KG1 (cell line): ENCODE measurements around the gene ATP2C1.

ENCODE experiments used
- DNase-seq: peaks from one replicate; lab custom pipeline; 2025; lab: John Stamatoyannopoulos, UW

The ATP2C1 gene

DNA sequence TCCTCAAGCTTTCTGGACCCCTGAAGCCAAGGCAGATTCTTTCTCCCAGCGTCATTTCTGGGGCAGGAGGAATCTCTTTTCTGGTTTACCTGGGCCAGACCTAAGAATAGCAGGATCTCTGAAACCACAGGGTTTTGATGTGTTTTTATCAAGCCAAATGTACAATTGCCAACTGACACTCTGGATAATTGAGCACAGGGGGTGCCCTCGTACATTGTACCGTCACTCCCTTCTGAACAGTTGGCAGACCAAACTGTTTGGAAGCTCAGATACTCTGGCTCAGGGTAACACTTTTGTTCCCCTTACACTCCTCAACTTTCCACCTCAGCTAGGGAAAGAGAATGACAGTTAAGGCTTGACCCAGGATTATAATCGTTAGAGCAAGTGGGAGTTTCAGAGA is 82.8 kb downstream of the ATP2C1 start:
- no peak for DNase-seq

DNA sequence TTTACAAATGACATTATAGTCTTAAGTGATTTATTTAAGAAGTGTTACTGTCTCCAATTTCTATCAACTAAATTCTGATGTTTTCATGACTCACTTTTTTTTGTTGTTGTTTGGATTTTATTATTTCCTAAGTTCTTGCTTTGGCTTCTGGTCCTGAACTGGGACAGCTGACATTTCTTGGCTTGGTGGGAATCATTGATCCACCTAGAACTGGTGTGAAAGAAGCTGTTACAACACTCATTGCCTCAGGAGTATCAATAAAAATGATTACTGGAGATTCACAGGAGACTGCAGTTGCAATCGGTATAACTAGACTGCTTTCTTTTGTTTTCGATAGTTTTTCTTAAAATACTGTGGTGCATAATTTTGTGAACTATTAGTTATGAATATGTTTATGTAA is 85.2 kb downstream of the ATP2C1 start:
- DNase-seq: no peak

DNA sequence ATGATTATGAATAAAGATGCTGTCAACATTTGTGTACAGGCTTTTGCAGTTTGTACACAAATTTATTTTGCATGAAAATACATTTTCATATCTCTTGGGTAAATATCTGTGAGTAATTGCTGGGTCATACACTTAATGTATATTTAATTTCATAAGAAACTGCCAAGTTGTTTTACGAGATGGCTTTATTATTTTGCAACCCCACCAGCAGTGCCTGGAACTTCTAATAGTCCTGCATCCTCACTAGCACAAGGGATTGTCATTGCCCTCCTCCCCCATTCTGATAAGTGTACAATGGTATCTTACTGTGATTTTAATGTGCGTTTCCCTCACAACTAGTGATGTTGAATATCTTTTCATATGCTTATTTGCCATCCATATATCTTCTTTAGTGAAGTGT is 87.6 kb downstream of the ATP2C1 start:
- no peak for DNase-seq

DNA sequence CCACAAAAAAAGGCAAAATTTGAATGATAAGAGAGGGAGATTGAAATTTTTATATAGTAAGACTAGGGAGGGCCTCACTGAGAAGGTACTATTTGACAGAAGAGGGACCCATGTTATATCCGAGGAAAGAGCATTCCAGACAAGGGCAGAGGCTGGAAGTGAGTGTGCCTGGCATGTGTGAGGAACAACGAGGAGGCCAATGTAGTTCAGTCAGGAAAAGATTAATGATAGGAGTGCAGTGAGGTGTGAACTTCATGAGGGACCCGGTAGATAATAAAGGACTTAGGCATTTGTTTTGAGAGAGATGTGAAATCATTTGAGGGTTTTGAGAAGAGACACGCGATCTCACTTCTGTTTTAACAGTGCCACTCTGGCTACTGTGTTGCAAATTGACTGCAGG is 96.4 kb downstream of the ATP2C1 start:
- DNase-seq: no peak

DNA sequence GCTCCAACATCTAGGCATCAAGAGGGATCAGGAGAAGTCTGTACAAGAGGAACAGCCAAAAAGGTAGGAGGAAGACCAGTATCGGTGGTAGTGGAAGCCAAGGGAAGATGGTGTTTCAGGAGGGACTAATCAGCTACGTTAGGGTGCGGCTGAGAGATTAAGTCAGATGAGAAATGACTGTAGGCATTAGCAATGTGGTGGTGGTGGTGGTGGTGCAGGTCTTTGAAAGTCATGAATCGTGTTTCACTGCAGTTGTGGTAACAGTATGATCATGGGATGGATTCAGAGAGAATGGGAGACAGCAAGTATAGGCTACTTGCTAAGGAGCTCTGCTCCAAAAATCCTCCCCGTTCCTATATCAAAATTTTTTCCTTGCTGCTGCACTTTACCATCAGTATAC is 97.2 kb downstream of the ATP2C1 start:
- no peak for DNase-seq

DNA sequence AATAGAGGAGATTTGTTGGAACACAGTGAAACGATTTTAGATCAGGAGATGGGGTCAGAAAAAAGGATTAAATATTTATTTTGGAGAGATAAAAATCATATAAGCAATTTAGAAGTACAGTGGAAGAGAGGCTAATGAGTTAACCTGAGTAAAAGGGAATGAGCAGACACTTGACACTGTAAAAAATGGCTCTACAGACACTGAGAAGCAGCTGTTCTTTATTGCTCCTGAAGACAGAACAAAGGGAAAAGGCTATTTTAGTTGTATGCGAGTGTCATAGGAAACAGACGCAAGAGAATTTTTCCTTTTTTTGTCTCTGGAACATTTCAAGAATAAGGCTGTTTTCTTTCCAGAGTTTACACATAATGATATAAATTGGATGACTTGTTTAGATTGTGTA is 98.5 kb downstream of the ATP2C1 start:
- no peak for DNase-seq

DNA sequence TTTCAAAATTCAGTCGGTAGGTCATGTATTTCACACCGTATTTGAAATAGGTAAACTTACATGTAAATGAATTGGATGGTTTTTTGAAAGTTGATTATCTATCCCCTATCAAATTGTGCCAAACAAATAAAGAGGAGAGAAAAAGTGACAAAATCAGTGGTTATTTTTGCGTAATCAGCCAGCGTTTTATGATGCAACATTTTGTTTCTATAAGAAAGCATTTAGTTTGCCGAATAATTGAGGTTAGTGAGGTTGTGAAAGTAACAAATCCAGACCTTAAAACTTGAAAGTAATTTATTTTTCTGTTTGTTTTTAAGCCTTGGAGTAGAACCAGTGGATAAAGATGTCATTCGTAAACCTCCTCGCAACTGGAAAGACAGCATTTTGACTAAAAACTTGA is 103.4 kb downstream of the ATP2C1 start:
- DNase-seq: no peak

DNA sequence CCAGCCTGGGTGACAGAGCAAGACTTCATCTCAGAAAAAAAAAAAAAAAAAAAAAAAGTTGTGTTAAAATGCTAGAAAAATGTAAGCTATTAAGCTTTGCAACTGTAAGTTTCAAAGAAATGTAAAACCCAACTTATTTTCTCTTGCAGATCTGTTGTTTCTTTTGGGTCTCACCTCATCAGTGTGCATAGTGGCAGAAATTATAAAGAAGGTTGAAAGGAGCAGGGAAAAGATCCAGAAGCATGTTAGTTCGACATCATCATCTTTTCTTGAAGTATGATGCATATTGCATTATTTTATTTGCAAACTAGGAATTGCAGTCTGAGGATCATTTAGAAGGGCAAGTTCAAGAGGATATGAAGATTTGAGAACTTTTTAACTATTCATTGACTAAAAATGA is 107.2 kb downstream of the ATP2C1 start:
- DNase-seq: no peak

DNA sequence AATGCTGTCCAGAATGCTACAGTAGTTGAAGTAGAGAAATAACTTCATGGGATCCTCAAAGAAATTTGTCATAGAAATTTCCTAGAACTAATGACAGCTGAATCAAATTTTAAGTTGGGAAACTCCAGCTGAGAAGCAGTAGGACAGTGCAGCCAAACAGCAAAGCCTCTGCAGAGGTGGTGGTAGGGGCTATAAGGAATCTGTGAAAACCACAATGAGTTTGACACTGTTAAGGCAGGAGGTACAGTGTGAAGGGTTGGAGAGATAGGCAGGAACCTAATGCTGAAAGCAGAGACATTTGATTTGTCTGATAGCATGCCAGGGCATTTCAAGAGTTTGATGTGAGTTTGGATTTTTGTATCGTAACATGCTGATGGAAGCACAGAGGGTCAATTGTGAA is 110.7 kb downstream of the ATP2C1 start:
- DNase-seq: no peak

DNA sequence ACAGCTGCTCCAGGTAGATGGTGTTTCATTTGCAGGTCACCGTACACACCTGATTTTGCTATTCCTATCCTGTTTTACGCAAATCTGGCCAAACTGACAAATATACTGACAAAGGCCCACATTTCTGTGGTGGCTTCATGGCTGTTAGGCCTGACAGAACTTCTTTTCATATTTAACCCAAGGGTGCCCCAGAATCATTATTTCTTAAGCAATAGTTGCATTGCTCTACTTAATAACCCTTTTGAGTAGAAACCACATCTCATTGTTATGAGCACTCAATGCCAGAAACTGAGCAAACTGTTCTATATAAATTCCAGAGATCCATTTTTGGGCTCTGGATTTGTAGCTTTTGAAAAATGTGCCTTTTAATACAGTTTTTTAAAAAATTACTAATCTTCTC is 113.4 kb downstream of the ATP2C1 start:
- DNase-seq: no peak

DNA sequence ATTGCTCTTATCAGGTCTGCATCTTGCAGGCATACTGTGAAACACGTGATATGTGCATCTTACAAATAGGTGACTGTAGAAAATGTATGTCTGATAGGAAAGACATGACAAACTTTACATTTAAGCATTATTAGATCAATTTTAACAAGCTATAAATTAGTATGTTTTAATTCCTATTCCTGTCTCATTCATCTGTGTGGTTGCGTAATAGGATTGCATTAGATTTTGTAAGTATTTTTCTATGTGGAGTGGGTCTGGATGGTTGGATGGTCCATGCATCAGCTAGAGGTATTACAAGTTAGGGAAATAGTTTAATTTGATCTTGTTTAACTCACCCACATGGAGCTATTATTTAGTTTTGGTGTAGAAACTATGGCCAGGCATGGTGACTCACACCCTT is 113.9 kb downstream of the ATP2C1 start:
- no peak for DNase-seq

DNA sequence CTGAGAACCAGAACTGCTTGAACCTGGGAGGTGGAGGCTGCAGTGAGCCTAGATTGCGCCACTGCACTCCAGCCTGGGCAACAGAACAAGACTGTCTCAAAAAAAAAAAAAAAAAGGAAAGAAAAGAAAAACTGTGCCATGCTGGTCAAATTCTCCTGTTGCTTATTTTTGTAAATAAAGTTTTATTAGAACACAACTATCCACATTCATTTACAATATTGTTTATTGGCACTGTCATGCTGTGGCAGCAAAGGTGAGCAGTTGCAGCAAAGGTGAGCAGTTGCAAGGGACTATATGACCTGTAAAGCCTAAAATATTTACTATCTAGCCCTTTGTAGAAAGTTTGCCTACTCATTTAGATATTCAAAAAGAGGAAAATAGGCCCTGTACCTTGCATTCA is 114.4 kb downstream of the ATP2C1 start:
- no peak for DNase-seq

DNA sequence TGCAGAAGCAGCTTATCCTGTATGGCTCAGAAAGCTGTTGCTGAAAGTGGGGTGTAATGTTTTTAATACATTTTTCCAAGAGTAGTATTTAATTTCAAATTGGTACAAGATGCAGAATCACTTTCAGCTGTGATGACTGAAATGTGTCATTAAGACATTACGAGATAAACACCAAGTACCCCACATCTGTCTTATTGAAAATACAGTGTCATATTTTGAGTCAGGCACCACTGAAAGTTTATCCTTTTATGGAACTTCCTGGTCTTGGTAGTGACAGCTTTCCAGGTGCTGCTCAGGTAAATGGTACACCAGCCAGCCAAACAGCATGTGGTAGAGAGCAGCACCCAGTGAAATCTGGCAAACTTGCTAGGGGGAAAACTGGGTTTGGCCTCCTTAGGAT is 115.8 kb downstream of the ATP2C1 start:
- no peak for DNase-seq

DNA sequence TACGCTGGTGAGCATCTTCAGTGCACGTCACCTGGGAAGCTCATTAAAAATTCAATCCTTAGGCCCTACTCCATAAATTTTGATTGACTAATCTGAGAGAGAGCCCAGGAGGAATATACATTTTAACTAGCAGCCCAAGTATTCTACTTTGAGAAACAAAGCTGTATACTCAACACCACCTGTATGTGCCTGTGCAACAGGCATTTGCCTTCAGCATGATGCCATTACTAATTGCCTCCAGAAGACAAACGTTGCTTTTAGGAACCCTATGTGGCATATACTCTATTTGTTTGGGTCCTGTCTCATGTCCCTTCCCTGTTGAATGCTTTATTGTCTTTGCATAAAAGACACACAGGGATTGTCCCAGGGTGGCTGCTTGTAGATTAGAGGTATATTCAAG is 125.1 kb downstream of the ATP2C1 start:
- no peak for DNase-seq

DNA sequence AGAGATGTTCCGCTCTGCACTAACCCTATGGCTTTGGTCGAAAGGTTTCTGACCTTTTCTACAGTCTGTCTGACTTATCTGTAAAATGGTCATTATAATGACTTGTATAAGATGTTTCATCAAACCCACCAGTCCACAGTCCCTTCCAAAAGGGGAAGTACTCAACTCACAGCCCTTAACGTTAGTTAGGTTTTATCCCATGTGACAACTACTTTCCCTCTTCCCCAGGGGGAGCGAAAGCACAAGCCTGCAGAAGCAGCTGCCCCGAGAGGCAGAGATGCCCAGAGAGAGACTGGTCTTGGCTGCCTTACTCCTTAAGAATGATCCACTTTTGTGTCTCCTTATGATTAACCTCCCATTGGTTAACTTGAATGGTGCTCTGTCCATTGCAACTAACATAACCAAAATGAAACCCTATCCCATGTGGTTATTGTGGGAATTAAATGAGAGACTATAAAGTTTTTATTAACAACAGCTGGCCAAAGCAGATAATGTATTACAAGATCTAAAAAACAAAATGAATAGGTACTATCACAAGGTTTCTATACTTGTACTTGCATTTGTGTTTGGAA is 126.3 kb downstream of the ATP2C1 start:
- DNase-seq: peak; percentile 14

DNA sequence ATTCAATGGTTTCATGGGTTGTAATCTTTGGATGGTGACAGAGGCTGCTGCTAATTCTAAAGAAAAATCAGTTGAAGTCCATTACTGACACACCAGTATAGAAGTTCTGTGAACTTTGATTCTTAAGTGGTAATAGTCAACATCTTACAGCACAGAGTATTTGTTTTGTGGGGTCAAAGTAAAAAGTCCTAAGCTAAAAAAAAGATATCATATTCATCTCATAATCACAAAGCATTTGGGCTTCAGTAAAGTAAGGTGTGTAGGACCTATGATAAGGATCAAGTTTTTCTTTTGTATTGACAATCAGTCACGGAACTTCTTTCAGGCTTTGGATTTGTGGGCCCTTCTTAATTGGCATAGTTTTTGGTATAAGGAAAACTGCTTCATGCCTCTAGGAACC is 131.7 kb downstream of the ATP2C1 start:
- no peak for DNase-seq

DNA sequence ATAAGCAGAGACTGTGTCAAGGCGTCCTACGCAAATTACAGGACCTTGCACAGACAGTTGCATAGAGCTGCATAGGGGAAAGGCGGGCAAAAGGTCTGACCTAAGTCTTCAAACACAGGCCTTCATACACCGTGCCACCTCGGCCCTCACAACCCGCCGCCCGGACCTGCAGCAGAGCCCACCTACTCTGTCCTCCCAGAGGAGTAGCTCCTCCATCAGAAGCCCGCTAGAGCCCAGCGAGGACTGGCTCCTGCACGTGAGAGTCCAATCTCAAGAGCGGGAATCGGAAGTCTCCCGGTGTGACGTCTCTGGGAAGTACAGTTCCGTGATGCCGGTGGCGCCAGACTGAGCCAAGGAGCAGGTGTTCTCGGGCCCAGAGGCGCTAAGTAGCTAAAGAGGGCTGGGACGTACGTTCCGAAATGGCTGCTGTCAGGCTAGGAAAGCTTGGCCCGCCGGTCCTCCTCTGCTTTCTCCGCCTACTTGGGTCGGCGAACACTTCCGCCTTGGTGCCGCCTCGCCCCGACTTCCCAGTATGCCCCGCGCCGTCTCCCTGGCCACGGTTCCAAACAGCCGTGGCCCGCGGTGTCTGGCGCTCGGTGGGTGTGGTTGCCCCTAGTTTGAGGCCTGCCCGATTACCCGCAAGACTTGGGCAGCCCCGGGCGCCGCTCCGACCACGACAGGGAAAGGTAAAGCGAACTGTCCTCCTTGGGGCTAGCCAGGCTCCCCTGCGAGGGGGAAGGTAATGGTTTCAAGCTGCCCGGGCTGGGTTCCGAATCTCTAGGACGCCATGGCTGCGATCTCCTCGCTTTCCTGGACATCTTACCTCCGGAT is 132.7 kb downstream of the ATP2C1 start, which contains the start of the genes ASTE1 and NEK11:
Gene ASTE1 (minus strand): TSS at position 505 of the 831 bp plus-strand sequence. CDS start 1,519 bp downstream, outside the sequence.
Gene NEK11 (plus strand): TSS at position 557 of the 831 bp plus-strand sequence. CDS start 2,832 bp downstream, outside the sequence.
- DNase-seq: peak; percentile 62

DNA sequence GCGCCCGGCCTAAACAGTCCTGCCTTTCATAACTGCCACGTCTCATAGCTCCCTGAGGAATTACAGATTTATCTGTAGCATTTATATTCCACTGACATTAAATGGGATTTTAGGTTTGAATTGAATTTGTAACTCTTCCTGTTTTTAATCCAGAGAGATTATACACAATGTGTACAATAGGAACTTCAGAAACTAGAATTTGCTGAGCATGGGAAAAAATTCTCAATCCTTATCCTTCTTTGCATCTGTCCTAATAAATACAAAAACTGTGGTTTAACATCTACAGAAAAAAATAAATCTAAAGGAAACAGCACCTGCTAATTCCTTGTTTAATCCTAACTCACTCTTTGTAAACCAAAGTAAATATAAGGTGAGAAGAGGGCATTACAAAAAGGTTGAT is 135.0 kb downstream of the ATP2C1 start:
- DNase-seq: no peak

DNA sequence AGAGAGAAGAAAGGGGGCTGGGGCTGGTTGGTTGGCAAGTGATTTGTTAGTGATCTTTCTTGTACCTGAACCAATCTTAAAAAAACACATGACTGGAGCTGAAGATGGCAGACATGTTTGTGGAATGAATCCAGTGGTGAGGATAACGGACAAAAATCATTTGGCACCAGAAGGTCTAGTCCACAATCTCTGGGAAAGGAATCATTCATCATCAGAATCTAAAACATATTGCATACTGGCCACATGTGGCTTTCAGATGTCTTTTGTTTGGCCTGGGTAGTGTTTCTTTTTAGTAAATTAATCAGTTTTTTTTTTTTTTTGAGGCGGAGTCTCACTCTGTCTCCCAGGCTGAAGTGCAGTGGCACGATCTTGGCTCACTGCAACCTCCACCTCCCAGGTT is 137.8 kb downstream of the ATP2C1 start:
- no peak for DNase-seq

DNA sequence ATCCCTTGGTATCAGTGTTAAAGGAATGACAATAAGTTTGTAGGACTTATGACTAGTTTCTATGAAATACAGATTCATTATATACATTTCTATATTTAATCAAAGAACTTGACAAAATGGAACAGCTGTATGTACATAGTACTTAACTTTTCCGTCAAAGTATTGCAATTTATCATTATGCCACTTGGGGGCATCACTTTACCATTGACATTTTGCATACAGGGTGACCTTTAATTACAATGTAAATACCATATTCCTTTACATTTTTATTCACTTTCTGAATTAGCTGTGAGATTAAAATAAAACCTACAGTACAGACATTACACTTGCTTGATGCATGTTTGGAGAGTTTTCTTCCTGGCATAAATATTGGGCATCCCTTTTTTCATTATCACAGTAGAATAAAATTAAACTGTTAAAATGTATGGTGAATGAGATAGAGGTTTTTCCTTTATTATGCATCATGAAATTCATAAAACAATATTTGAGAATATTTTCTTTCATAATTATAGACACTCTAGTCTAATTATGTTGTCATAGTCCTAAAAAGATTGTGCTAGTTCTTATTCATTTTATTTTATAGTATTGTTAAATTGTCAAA is 139.7 kb downstream of the ATP2C1 start:
- DNase-seq: peak; percentile 42

DNA sequence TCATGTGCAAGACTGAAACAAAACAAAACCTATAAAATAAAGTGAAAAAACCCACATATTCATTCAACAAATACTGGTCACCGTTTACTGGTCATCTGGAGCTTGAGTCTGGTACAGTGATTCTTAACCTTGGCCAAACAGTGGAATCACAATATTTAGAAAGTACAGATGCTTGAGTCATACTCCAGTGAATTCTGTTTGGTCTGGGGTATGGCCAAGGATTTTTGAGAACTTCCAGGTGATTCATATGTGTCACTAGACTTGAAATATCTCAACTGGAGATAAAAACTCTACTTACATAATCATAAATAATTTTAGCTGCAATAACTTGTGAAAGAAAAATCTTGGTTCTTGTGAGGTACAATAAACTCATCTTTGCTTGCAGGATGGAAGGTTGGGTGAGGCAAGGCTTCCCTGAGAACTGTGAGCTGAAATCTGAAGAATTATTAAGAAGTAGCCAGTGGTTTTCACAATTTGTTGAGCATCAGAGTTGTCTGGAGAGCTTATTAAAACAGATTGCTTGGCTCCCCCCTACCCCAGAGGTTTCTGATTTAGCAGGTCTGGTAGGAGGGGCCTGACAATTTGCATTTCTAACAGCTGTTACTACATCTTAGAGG is 142.4 kb downstream of the ATP2C1 start:
- no peak for DNase-seq

DNA sequence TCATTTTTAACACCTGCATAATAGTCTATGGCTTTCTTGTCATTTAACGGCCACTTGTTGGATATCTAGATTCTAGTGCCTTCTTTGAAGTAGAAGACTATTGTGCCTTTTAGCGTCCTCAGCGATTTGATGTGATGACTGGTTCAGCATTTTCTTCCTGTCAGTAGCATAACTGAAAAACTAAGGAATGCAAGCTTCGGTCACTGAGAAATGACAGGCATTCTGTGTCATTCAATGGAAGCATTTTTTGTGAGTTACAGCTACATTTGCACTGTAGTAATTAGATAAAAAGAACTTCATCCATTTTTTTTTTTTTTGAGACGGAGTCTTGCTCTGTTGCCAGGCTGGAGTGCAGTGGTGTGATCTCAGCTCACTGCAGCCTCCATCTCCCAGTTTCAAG is 143.1 kb downstream of the ATP2C1 start:
- DNase-seq: no peak

DNA sequence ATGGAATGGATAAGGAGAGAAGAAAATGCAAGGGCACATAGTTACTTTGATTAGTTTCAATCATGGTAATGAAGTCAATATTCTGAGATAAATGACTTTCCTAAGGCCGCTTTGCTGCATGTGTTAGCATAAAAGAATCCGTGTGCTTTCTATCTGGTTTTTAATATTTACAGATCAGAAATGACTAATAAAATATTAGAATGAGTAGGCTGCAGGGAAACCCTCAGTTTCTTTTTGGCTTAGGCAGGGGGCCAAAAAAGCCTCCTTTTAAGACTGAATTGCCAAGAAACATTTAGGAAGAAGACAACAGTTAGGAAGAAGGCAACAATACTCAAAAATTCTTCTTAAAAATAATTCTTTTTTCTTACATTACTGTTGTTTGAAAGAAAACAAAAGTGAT is 144.4 kb downstream of the ATP2C1 start:
- no peak for DNase-seq
